Thoracic aorta (tissue), 2 donors: ENCODE measurements around the gene IMPG1. TPM values are rescaled to one million over a fixed set of nuclear protein-coding genes. Genes with fewer than 3 reads are reported as not detected.

Experiments
- ATAC-seq: fragments of 150-250 bp; one replicate; pipeline ENCODE4 v1.8.0; 2017; ENCODE audit warnings: low read depth; ENCODE audit not compliant: insufficient number of reproducible peaks, low FRiP score
- DNase-seq: peaks from one replicate; pipeline ENCODE4 v3.0.0-alpha.2; 2020; ENCODE audit warnings: low spot score
- H3K27ac ChIP-seq, 2 donors: fragments of 200-600 bp; sonication (generic); 1 replicate in 1 of 2; 2 replicates in 1 of 2; pipeline ENCODE4 v1.5.1; 2016; ENCODE audit warnings: mild to moderate bottlenecking in 2 of 2, moderate library complexity in 2 of 2
- H3K27me3 ChIP-seq: fragments of 200-600 bp; sonication (generic); replicated peaks from 2 replicates; pipeline ENCODE4 v1.6.0; 2016; ENCODE audit warnings: mild to moderate bottlenecking; ENCODE audit not compliant: insufficient read depth
- H3K36me3 ChIP-seq: fragments of 200-600 bp; sonication (generic); one replicate; pipeline ENCODE4 v1.5.1; 2016
- H3K4me1 ChIP-seq, 2 donors: fragments of 200-600 bp; sonication (generic); 1 replicate in 1 of 2; 2 replicates in 1 of 2; pipeline versions ENCODE4 v1.5.1 to v1.6.0; 2016; ENCODE audit warnings: low read depth in 2 of 2, mild to moderate bottlenecking in 1 of 2; ENCODE audit not compliant: control insufficient read depth in 1 of 2
- H3K4me3 ChIP-seq: fragments of 200-600 bp; sonication (generic); 2 replicates; pipeline ENCODE4 v1.5.1; 2016; ENCODE audit warnings: mild to moderate bottlenecking
- H3K9me3 ChIP-seq: fragments of 200-600 bp; sonication (generic); 2 replicates; pipeline ENCODE4 v1.5.1; 2016
- CTCF ChIP-seq: fragments of 200-600 bp; sonication (generic); IDR thresholded peaks from one replicate; pipeline ENCODE4 v1.5.1; 2019; ENCODE audit warnings: antibody characterized with exemption
- total RNA-seq, 2 donors: library from RNA; depleted of rRNA; stranded (reverse); fragments of >200 nt; gene quantifications; one replicate each; pipeline versions ENCODE4 v1.1.0 to v1.2.3, GENCODE V29; 2016

IMPG1 gene
- total RNA-seq, 2 donors from 2014 or later = not detected

GRCh38 chr6:75896526-75896925 is 175.9 kb downstream of the IMPG1 start:
- Histone ChIP-seq H3K9me3 (no peaks in the 10 kb centered on the region), H3K27ac (no peak overlapping the region), H3K4me3 (no peak overlapping the region), H3K4me1 (no peaks in the 10 kb centered on the region), H3K36me3 (no peaks in the 10 kb centered on the region), H3K27me3 (no peaks in the 10 kb centered on the region)
- DNase-seq (no peak), ATAC-seq (no peak)
- TF ChIP-seq CTCF = no peak

DNA sequence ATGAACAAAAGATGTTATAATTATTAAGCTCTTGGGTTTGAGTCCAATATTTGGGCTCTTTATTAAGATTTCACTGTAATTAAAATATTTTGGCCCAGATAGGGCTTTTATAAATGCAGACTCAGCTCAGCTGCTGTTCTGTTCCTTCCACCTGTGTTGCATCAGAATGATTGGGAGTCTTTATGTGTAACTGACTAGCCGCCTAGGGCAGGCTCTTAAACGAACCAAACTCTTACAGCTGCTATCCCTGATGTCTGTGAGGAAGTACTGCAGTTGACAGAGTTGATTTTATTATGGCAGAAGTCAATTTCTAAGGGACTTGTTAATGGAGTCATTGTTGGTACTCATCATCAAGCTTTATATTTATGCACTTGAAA is 178.7 kb downstream of the IMPG1 start:
- Histone ChIP-seq H3K27me3 (no peaks in the 10 kb centered on the region), H3K4me3 (no peak overlapping the region), H3K9me3 (no peaks in the 10 kb centered on the region), H3K27ac (no peak overlapping the region), H3K4me1 (no peaks in the 10 kb centered on the region), H3K36me3 (no peaks in the 10 kb centered on the region)
- TF ChIP-seq CTCF = no peak
- ATAC-seq = no peak
- no peak for DNase-seq

GRCh38 chr6:75893058-75893775 is 179.2 kb downstream of the IMPG1 start:
- Histone ChIP-seq H3K27me3 (no peaks in the 10 kb centered on the region), H3K36me3 (no peaks in the 10 kb centered on the region), H3K9me3 (no peaks in the 10 kb centered on the region), H3K27ac (no peak overlapping the region), H3K4me3 (no peak overlapping the region), H3K4me1 (no peaks in the 10 kb centered on the region)
- ATAC-seq = no peak
- TF ChIP-seq CTCF = peak; percentile 66
- DNase-seq = no peak

- DNase-seq (no peak), ATAC-seq (no peak)
- Histone ChIP-seq H3K27me3 (no peaks in the 10 kb centered on the region), H3K9me3 (no peaks in the 10 kb centered on the region), H3K4me3 (no peak overlapping the region), H3K36me3 (no peaks in the 10 kb centered on the region), H3K27ac (no peak overlapping the region), H3K4me1 (no peaks in the 10 kb centered on the region)
- TF ChIP-seq CTCF = no peak
These were observed 180.1 kb downstream of the IMPG1 start for GRCh38 chr6:75892384-75892783.

DNA sequence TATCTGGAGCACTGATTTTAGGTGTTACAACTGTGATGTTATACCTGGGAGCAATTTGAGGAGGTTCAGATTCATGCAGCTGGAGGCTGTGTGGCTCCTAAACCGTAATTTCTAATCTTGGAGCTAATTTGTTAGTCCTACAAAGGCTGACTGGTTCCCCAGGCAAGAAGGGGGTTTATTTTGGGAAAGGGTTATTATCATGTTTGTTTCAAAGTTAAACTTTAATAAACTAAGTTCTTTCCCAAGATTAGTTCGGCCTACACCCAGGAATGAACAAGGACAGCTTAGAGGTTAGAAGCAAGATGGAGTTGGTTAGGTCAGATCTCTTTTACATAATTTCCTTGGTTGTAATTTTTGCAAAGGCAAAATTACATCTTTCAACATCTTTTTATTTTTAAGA is 187.6 kb downstream of the IMPG1 start:
- Histone ChIP-seq H3K27me3 (no peaks in the 10 kb centered on the region), H3K4me3 (no peak overlapping the region), H3K36me3 (no peaks in the 10 kb centered on the region), H3K4me1 (no peaks in the 10 kb centered on the region), H3K27ac (no peak overlapping the region), H3K9me3 (no peaks in the 10 kb centered on the region)
- no peak for TF ChIP-seq CTCF
- ATAC-seq = no peak
- DNase-seq = no peak
